ENCODE data around the gene MOCOS. TPM values are rescaled to one million over a fixed set of nuclear protein-coding genes. Genes with fewer than 3 reads are reported as not detected.
"Not testable (repeated sequence)": the region's sequence is repeated elsewhere in the genome, so short reads cannot be mapped to it uniquely, and the experiment has no call there.

The MOCOS gene
- total RNA-seq = 0.41 TPM

GRCh38 chr18:36187193-36187825 lies at the start of gene MOCOS:
Gene MOCOS, plus strand, starts transcription at chr18:36187497. Its CDS starts 43 bp downstream, at chr18:36187540.
- DNase-seq (ENCODE audit: low spot score in 2 of 2) = peak; percentile 66 to 82
- no peak for FAIRE-seq

DNA sequence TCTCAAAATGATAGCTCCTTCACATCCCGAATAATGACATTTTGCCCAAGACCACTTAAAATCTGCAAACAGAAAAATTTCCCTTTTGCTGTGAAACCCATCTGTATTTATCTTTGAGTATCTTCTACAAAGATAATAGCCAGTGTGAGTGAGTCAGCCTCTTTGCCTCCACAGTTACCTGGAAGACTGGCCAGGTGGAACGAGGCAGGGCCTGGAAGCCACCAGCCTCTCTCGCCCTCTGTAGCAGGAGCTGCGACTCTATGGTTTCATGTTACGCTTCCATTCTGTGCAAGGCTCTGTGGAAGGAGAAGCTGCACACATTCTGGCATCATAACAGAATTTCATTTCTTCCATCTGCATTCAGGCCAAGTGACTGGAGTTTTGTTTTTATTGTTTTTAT lies 48.1 kb upstream of the MOCOS start:
- FAIRE-seq (no peak), DNase-seq (ENCODE audit: low spot score in 2 of 2) (no peak)

- FAIRE-seq (no peak), DNase-seq (ENCODE audit: low spot score in 2 of 2) (no peak)
Measured at GRCh38 chr18:36141576-36141975, 45.7 kb upstream of the MOCOS start.

GRCh38 chr18:36142751-36143150 lies 44.5 kb upstream of the MOCOS start:
- FAIRE-seq (no peak), DNase-seq (ENCODE audit: low spot score in 2 of 2) (no peak)

- DNase-seq (ENCODE audit: low spot score in 2 of 2) = no peak
Measured at GRCh38 chr18:36143391-36143790, 43.9 kb upstream of the MOCOS start.

DNA sequence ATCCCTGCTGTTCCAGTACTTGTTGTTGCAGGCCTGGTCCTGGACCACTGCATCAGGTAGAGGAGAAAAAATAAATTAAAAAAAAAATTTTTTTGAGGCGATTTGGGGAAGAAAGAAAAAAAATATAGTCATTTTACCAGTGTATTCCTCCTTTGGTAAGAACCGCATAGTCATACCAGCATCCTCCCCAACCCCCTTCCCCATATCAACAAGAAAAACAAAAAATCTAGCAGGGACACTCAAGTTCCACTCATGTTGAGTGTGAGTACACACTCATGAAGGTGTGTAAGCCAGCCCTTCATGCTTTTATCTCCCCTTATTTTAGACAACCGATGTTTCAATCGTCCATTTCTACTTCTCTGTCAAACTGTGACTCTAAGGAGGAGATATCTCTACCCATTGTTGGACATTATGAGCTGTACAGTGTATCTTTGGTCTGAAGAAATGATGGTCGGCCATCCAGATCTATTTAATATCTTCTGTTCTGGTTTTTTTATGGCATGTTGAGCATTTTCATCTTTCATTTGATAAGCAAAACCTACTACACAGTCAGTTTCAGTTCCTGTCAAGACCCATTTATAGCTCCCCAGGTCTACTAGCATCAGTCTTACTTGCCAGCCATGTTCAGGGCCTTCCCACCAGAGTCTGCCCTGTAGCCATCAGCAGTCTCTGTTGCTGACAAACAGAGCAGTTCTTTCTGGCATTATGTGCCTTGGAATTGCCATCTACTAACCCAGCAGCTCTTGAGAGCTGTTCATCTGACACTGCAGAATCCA lies 37.6 kb upstream of the MOCOS start:
- FAIRE-seq (no peak), DNase-seq (ENCODE audit: low spot score in 2 of 2) (no peak)

More at GRCh38 chr18:36143391-36143790, 43.9 kb upstream of the MOCOS start:
- no peak for FAIRE-seq

- FAIRE-seq (no peak), DNase-seq (ENCODE audit: low spot score in 2 of 2) (no peak)
Measured at GRCh38 chr18:36152781-36153180, 34.5 kb upstream of the MOCOS start.

DNA sequence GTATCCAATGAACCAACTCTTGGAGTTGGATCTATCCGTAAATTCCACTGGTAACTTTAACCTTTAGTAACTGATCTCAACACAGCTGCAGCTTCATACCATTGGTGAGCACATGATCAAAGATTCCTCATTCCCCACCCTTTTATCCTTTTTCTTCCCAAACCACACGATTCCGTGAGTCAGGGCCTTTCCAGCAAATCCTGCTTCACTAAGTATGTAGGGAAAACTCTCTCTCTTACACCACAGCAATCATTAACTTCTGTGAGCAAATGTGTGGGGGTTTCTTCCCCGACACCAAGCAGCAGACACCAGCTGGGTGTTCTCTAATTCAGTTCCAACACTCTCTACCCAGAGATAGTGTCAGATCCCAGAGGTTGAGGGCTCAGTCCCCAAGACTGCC lies 34.1 kb upstream of the MOCOS start:
- no peak for DNase-seq (ENCODE audit: low spot score in 2 of 2)
- no peak for FAIRE-seq

- no peak for DNase-seq (ENCODE audit: low spot score in 2 of 2)
- no peak for FAIRE-seq
Measured at GRCh38 chr18:36153771-36154170, 33.5 kb upstream of the MOCOS start.

DNA sequence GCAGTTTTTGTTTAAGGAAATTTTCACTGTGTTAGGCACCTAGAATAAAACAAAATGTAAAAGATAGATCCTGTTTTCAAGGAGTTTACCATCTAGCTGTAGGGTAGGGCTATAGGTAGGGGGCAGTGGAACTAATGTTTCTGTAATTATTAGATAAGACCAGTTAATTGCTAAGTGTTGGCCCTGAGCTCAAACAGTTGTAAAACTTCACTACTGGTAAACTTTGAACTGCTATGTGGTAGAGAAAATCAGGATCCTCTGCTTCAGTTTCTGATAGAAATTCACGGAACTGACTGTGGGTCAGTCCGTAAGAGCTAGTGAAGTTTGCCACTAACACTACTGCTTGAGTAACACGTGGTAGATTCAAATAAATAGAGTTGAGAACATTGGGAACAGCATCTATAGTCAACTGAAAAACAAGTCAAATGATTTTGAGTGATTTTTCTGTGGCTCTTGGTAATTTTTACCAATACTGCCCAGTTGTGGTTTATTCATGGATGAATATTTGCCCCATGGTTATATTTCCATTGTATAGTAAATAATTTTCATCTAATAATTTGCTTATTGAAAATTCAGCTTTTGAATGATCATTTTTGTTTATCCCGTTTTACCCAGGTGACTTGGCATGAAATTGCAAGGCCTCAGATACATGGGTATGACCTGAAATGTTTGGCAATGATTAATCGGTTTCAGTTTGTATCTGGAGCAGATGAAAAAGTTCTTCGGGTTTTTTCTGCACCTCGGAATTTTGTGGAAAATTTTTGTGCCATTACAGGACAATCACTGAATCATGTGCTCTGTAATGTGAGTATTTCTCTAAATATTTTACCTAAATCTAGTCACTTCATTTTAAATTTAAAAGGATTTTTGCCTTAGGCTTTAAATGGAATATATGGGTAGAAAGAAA lies 31.2 kb upstream of the MOCOS start:
- DNase-seq (ENCODE audit: low spot score in 2 of 2) = no peak
- FAIRE-seq = no peak

DNA sequence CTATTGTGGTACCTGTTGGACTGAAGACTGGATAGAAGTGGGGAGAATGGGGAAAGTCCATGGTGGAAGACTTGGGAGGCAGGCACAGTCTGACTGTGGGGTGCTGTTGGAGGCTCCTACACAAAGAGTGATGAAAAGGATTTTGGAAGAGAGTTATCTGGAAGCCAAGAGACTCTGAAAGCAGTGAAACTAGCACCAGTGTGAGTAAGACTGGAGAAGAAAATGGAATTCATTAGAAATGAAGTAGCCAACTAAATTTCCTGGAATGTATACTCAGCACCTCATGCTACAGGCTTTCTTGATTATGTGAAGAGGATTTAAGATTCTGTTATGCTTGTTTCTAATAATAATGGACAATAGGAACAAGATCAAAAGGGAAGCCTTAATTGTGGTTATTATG lies 29.9 kb upstream of the MOCOS start:
- no peak for FAIRE-seq
- no peak for DNase-seq (ENCODE audit: low spot score in 2 of 2)

GRCh38 chr18:36158266-36158867 lies 28.9 kb upstream of the MOCOS start:
- FAIRE-seq (no peak), DNase-seq (ENCODE audit: low spot score in 2 of 2) (no peak)

DNA sequence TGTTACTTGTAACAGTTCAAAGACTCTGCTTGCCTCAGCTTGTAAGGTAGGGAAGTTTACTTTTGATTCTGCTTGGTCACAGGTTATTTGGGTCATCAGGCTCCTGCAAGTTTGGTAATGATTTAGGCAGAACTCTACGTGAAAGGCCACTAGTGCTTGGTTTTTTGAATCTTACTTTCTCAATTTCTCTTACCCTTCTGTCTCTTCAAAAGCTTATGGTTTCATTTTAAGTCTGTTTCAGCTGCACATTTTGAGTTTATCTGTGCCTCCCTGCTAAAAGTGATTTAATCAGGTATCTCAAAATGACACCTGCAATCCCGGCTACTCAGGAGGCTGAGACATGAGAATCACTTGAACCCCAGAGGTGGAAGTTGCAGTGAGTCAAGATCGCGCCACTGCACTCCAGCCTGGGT lies 26.3 kb upstream of the MOCOS start:
- FAIRE-seq (no peak), DNase-seq (ENCODE audit: low spot score in 2 of 2) (no peak)

DNA sequence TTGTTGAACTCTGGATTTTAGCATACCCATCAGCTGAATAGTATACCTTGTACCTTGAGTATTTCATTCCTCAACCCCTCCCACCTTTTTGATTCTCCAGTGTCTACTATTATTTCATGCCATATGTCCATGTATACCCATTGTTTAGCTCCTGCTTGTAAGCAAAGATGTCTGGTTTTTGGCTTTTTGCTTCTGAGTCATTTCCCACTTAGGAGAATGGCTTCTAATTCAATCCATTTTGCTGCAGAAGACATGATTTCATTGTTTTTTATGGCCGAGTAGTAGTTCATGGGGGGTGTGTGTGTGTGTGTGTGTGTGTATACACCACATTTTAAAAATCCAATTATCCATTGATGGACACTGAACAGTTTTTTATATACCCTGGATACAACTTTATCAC lies 24.3 kb upstream of the MOCOS start:
- FAIRE-seq = no peak
- DNase-seq (ENCODE audit: low spot score in 2 of 2) = no peak

- DNase-seq (ENCODE audit: low spot score in 2 of 2) (no peak), FAIRE-seq (no peak)
Measured at GRCh38 chr18:36167692-36168218, 19.5 kb upstream of the MOCOS start.

DNA sequence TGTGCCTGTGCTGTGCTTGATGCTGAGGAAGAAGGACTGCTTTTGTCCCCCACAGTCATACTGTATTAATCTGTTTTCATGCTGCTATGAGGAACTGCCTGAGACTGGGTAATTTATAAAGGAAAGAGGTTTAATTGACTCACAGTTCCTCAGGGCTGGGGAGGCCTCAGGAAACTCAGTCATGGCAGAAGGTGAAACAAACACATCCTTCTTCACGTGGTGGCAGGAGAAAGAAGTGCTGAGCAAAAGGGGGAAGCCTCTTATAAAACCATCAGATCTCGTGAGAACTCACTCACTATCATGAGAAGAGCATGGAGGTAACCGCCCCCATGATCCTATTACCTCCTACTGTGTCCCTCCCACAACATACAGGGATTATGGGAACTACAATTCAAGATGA lies 19.0 kb upstream of the MOCOS start:
- DNase-seq (ENCODE audit: low spot score in 2 of 2); FAIRE-seq: not testable (repeated sequence)

- FAIRE-seq (no peak), DNase-seq (ENCODE audit: low spot score in 2 of 2) (no peak)
Measured at GRCh38 chr18:36169938-36170337, 17.4 kb upstream of the MOCOS start.

DNA sequence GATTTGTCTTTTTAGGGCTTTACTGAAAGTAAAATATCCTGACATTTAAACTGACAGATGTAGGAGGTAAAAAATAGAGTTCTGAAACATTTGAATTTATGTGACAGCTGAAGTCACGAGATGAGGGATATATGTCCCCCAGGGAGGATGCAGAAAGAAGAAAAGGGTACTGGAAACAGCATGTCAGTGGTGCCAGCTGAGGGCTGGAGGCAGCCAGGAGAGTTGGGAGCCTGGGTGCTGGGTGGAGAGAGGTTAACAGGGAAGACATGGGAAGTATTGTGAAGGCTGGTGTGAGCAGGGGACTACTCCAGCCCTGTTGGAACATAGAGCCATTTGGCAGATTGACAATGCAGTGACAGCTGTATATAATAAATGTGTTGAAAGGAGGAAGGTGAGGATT lies 11.8 kb upstream of the MOCOS start:
- no peak for FAIRE-seq
- no peak for DNase-seq (ENCODE audit: low spot score in 2 of 2)

GRCh38 chr18:36176177-36176584 lies 11.1 kb upstream of the MOCOS start:
- no peak for FAIRE-seq
- DNase-seq (ENCODE audit: low spot score in 2 of 2) = no peak

GRCh38 chr18:36176711-36177110 lies 10.6 kb upstream of the MOCOS start:
- DNase-seq (ENCODE audit: low spot score in 2 of 2) (no peak), FAIRE-seq (no peak)
